IgD-negative memory B cell (primary cell): ENCODE measurements around the gene GFY. TPM values are rescaled to one million over a fixed set of nuclear protein-coding genes. Genes with fewer than 3 reads are reported as not detected.
"Not testable (repeated sequence)": the region's sequence is repeated elsewhere in the genome, so short reads cannot be mapped to it uniquely, and the experiment has no call there.

Source experiments
- H3K27ac Mint-ChIP-seq, 3 donors: one replicate each; pipeline ENCODE4 v1.8.0; 2020 to 2022; ENCODE audit warnings: mild to moderate bottlenecking in 3 of 3, mixed read lengths in 3 of 3, moderate library complexity in 1 of 3
- H3K27me3 Mint-ChIP-seq: one replicate; pipeline ENCODE4 v1.8.0; 2021; ENCODE audit warnings: mixed read lengths
- H3K36me3 Mint-ChIP-seq: one replicate; pipeline ENCODE4 v1.8.0; 2020; ENCODE audit warnings: mild to moderate bottlenecking, mixed read lengths
- H3K4me1 Mint-ChIP-seq, 3 donors: one replicate each; pipeline ENCODE4 v1.8.0; 2020 to 2022; ENCODE audit warnings: mixed read lengths in 3 of 3, mild to moderate bottlenecking in 1 of 3
- H3K4me3 Mint-ChIP-seq, 4 donors: one replicate each; pipeline ENCODE4 v1.8.0; 2020 to 2022; ENCODE audit warnings: mild to moderate bottlenecking in 4 of 4, mixed read lengths in 4 of 4, moderate library complexity in 3 of 4
- H3K9me3 Mint-ChIP-seq, 3 donors: one replicate each; pipeline ENCODE4 v1.8.0; 2020 to 2021; ENCODE audit warnings: mixed read lengths in 3 of 3, mild to moderate bottlenecking in 1 of 3
- polyA plus RNA-seq: library from polyadenylated mRNA; unstranded; fragments of 300-500 nt; fragmentation: Illumina TruSeq; gene quantifications from one replicate; pipeline ENCODE4 v1.2.3, GENCODE V29; 2021

GFY gene
- polyA plus RNA-seq, 1 donor from 2014 or later = not detected

GRCh38 chr19:49470615-49470978 is 45.4 kb downstream of the GFY start:
- H3K9me3 Mint-ChIP-seq = no peaks in the 10 kb centered on the region
- H3K4me1 Mint-ChIP-seq = peaks cover 21 to 25% (median 22%) of the 10 kb centered on the region in 3 donors
- H3K4me3 Mint-ChIP-seq = peak overlapping the region in 3 of 4 donors; percentile 63 to 91 (median 88)
- H3K27ac Mint-ChIP-seq = peak overlapping the region; percentile 96 to 99 (median 98)
- H3K27me3 Mint-ChIP-seq = no peaks in the 10 kb centered on the region
- peaks cover 3% of the 10 kb centered on the region for H3K36me3 Mint-ChIP-seq

- Mint-ChIP-seq H3K27me3 (no peaks in the 10 kb centered on the region), H3K9me3 (no peaks in the 10 kb centered on the region), H3K4me1 (peaks cover 27 to 30% (median 28%) of the 10 kb centered on the region in 3 donors), H3K27ac (peak overlapping the region; percentile 90 to 96 (median 93)), H3K4me3 (peak overlapping the region; percentile 21 to 97 (median 80)), H3K36me3 (peaks cover 3% of the 10 kb centered on the region)
These were observed 47.7 kb downstream of the GFY start for GRCh38 chr19:49472936-49473335.

GRCh38 chr19:49473501-49473867 is 48.3 kb downstream of the GFY start:
- peak overlapping the region; percentile 85 to 97 (median 92) for H3K4me3 Mint-ChIP-seq
- H3K27me3 Mint-ChIP-seq, H3K36me3 Mint-ChIP-seq, H3K9me3 Mint-ChIP-seq: not testable (repeated sequence)
- H3K27ac Mint-ChIP-seq = peak overlapping the region; percentile 90 to 97 (median 96)
- H3K4me1 Mint-ChIP-seq = peaks cover 25 to 30% (median 28%) of the 10 kb centered on the region in 3 donors

DNA sequence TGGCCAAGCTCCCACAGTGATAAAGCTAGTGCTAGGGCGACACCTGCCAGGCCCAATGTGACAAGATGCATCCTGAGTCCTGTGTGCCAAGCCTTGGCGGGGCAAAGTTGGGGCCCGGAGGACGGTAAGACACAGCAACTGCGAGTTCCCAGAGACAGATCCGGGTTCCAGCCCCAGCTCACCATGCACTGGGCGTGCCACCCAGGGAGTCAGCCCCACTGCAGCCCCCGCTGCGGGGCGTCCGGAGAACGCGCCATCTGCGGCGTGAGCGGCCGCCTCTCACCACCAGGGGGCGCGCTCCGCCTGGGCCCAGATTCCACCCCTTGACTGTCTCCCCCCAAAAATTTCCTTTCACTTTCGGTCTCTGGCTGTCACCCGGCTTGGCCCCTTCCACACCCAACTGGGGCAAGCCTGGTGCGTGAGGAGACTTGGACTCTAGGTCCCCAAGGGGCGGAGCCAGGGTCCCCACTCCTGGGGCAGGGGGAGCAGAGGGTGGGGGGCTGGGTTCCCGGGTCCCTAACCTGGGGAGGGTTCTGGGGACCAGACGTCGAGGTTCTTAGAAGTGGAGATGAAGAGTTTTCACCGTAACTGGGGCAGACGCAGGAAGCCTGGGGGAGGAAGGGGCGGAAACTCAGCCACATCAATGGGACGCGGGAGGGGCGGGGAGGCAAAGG is 48.8 kb downstream of the GFY start, which contains the start of gene FLT3LG:
TSS of gene FLT3LG (plus strand) at position 348 of the 674 bp plus-strand sequence. CDS start 425 bp downstream, outside the sequence.
- Mint-ChIP-seq H3K27me3 (no peaks in the 10 kb centered on the region), H3K9me3 (no peaks in the 10 kb centered on the region), H3K36me3 (no peaks in the 10 kb centered on the region), H3K4me3 (peak within 1 kb of the TSS; percentile 85 to 97 (median 92)), H3K27ac (peak within 1 kb of the TSS; percentile 90 to 97 (median 96)), H3K4me1 (peaks cover 22 to 26% (median 25%) of the 10 kb centered on the region in 3 donors)

DNA sequence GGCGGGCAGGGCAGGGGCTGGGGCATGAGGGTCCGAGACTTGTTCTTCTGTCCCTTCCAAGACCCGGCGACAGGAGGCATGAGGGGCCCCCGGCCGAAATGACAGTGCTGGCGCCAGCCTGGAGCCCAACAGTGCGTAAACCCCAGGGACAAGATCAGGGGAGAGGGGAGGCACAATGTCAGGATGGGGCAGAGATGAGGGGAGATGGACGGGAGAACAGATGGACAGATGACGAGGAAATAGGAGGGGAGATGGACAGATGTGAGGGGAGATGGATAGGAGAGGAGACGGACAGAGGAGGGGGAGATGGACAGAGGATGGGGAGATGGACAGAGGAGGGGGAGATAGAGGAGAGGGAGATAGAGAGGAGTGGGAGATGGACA is 49.3 kb downstream of the GFY start:
- Mint-ChIP-seq H3K9me3 (no peaks in the 10 kb centered on the region), H3K4me1 (peaks cover 20 to 25% (median 24%) of the 10 kb centered on the region in 3 donors), H3K4me3 (peak overlapping the region; percentile 85 to 97 (median 92)), H3K27ac (peak overlapping the region; percentile 90 to 97 (median 96)), H3K27me3 (no peaks in the 10 kb centered on the region), H3K36me3 (no peaks in the 10 kb centered on the region)

- Mint-ChIP-seq H3K4me1 (peaks cover 17 to 19% (median 18%) of the 10 kb centered on the region in 3 donors), H3K27me3 (no peaks in the 10 kb centered on the region), H3K9me3 (no peaks in the 10 kb centered on the region), H3K36me3 (no peaks in the 10 kb centered on the region), H3K27ac (peak overlapping the region; percentile 61 to 97 (median 90)), H3K4me3 (peak overlapping the region; percentile 73 to 97 (median 90))
These were observed 50.2 kb downstream of the GFY start for GRCh38 chr19:49475191-49475917.

DNA sequence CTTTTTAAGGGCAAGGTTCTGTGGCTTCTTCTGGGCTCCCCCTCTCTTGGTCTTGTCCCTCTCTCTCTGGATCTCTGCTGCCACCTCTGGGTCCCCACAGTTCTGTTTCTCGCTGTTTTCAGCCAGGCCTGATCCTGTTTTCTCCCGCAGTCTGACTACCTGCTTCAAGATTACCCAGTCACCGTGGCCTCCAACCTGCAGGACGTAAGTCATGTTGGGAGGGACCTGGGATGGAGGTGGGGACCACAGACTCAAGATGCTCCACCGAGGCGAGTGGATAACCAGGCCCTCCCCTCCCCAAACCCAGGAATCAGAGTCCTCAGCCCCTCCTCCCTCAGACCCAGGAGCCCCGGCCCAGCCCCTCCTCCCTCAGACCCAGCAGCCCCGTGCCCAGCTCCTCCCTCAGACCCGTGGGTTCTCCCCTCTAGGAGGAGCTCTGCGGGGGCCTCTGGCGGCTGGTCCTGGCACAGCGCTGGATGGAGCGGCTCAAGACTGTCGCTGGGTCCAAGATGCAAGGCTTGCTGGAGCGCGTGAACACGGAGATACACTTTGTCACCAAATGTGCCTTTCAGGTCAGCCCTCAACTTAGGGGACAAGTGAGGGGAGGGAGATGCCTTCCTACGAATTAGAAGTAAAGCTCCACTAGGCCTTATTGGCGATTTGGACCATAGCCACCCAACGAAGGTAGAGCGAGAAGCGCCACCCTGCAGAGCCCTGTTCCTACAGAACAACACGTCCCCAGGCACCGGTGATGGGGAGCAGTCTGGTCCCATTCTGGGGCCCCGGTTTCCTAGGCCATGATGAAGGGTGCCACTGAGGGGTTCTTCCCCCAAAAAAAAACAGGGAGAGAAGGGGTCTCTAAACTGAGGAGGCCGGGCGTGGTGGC is 51.0 kb downstream of the GFY start:
- H3K9me3 Mint-ChIP-seq = no peaks in the 10 kb centered on the region
- peak overlapping the region; percentile 90 to 97 (median 90) for H3K27ac Mint-ChIP-seq
- peaks cover 10 to 15% (median 10%) of the 10 kb centered on the region in 3 donors for H3K4me1 Mint-ChIP-seq
- no peaks in the 10 kb centered on the region for H3K27me3 Mint-ChIP-seq
- peak overlapping the region; percentile 73 to 91 (median 84) for H3K4me3 Mint-ChIP-seq
- H3K36me3 Mint-ChIP-seq = no peaks in the 10 kb centered on the region

Other genes with a start within 250 kb of the GFY start
- gene SLC6A16, start 100.2 kb upstream of the GFY start, polyA plus RNA-seq = 11.6 TPM
- 754 TPM for gene CD37, start 90.0 kb upstream of the GFY start, polyA plus RNA-seq
- 6.3 TPM for gene TEAD2, start 63.0 kb upstream of the GFY start, polyA plus RNA-seq
- gene DKKL1, start 61.5 kb upstream of the GFY start, polyA plus RNA-seq = 1.1 TPM
- gene KASH5, start 37.1 kb upstream of the GFY start, polyA plus RNA-seq = not detected
- gene PTH2, start 1.9 kb upstream of the GFY start, polyA plus RNA-seq = not detected
- not detected for gene SLC17A7, start 16.1 kb downstream of the GFY start, polyA plus RNA-seq
- 98.8 TPM for gene PIH1D1, start 26.4 kb downstream of the GFY start, polyA plus RNA-seq
- 67.5 TPM for gene ALDH16A1, start 27.8 kb downstream of the GFY start, polyA plus RNA-seq
- 24.3 TPM for gene FLT3LG, start 48.8 kb downstream of the GFY start, polyA plus RNA-seq
- 3,792 TPM for gene RPL13A, start 62.2 kb downstream of the GFY start, polyA plus RNA-seq
- gene RPS11, start 71.0 kb downstream of the GFY start, polyA plus RNA-seq = 3,702 TPM
- 60.8 TPM for gene FCGRT, start 87.3 kb downstream of the GFY start, polyA plus RNA-seq
- 3.1 TPM for gene RCN3, start 102.6 kb downstream of the GFY start, polyA plus RNA-seq
- gene NOSIP, start 155.2 kb downstream of the GFY start, polyA plus RNA-seq = 144 TPM
- gene PRRG2, start 155.9 kb downstream of the GFY start, polyA plus RNA-seq = 0.26 TPM
- gene PRR12, start 165.8 kb downstream of the GFY start, polyA plus RNA-seq = 0.70 TPM
- gene RRAS, start 214.8 kb downstream of the GFY start, polyA plus RNA-seq = 18.4 TPM
- gene SCAF1, start 216.8 kb downstream of the GFY start, polyA plus RNA-seq = 3.4 TPM
- 66.0 TPM for gene IRF3, start 240.5 kb downstream of the GFY start, polyA plus RNA-seq
- 16.8 TPM for gene BCL2L12, start 240.5 kb downstream of the GFY start, polyA plus RNA-seq